ENCODE measurements around the gene SLC30A5.
A peak's percentile ranks its signal among the peaks of the same experiment; 100 is the strongest.
"Not testable (repeated sequence)": the region's sequence is repeated elsewhere in the genome, so short reads cannot be mapped to it uniquely, and the experiment has no call there.

SLC30A5 gene

DNA sequence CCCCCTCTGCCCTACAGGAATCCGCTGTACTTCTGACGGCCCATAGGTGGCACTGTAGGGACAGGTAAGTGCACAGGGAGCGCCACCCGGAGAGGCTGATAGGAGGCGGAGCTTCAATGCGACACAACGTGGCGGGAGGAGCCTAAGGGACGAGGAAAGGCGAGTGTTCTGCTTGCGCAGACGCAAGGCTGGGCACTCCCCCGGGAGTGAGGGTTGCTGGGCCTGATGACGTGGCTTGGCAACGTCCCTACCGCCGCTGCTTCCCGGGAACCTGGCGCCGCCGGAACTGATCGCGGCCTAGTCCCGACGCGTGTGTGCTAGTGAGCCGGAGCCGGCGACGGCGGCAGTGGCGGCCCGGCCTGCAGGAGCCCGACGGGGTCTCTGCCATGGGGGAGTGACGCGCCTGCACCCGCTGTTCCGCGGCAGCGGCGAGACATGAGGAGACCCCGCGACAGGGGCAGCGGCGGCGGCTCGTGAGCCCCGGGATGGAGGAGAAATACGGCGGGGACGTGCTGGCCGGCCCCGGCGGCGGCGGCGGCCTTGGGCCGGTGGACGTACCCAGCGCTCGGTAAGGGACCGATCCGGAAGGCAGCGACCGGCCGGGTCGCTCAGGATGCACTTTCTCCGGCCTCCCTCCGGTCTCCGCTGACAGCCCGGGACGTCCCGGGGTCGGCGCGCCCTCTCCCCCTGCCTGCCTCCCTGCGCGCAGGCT lies at the start of gene SLC30A5:
SLC30A5 (plus strand) TSS at position 244 of the 712 bp plus-strand sequence; CDS start at position 486, 242 bp downstream.
- FAIRE-seq, result peak; percentile 50
- DNase-seq (ENCODE audit: low spot score), result peak; percentile 96

DNA sequence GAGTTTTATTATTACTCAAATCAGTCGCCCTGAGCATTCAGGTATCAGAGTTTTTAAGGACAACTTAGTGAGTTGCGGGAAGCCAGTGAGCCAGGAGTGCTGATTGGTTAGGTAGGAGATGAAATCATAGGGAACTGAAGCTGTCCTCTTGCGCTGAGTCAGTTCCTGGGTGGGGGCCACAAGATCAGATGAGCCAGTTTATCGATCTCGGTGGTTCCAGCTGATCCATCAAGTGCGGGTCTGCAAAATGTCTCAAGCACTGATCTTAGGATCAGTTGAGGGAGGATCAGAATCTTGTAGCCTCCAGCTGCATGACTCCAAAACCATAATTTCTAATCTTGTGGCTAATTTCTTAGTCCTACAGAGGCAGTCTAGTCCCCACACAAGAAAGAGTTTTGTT lies 48.6 kb upstream of the SLC30A5 start:
- not testable (repeated sequence) for DNase-seq (ENCODE audit: low spot score); FAIRE-seq

DNA sequence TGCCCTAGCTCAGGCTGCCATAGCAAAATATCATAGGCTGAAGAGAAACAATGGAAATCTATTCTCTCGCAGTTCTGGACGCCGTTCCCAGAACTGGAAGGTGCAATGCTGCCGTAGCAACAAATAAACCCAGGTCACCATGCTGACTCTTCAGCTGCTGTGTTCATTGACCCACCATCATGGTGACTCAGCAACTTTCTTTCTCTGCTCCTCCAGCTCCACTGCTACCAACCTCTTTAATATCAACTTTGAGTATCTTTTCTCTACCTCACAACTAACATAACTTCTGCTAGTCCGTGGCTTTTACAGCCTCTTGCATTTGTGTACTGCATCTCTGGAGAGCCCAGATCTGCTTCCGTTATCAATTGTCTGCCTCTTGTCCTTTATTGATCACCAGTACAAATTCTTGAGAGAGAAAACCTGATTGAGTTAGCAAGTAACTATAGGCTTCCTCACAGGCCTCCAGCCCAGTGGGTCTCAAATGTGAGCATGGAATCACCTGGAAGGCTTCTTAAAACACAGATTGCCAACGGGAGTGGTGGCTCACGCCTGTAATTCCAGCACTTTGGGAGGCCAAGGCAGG lies 47.3 kb upstream of the SLC30A5 start:
- no peak for FAIRE-seq

GRCh38 chr5:69048230-69048629 lies 45.6 kb upstream of the SLC30A5 start:
- no peak for DNase-seq (ENCODE audit: low spot score)
- no peak for FAIRE-seq

More for the DNA sequence above, 47.3 kb upstream of the SLC30A5 start:
- DNase-seq (ENCODE audit: low spot score), result no peak

DNA sequence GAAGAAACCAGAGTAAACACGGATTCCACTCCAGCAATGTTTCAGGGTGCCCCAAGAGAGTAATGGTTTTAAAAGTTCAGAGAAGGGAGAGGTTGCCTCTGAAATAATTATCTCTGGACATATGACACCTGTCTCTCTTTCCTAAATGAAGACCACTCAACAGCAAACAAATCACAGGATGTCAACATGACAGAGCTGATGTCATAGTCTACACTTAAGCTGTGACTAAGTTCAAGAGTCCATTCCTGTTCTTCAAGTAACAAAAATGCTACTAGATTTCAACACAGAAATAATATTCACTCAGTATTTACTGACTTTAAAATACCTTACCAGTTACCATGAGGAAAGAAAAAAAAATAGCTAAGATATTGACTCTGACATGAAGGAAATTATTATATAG lies 44.7 kb upstream of the SLC30A5 start:
- FAIRE-seq, result no peak
- DNase-seq (ENCODE audit: low spot score), result no peak

DNA sequence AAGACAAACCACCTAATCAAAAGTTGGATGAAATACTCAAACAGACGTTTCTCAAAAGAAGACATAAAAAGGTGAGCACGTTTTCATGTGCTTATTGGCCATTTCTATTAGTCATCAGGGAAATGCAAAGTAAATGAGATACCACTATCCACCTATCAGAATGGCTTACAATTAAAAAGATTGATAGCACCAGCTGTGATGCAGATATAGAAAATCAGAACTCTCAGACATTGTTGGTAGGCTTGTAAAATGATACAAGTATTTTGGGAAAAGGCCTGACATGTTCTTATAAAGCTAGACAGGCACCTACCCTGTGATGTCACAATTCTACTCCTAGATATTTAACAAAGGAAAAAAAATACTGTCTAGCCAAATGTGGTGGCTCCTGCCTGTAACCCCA lies 44.0 kb upstream of the SLC30A5 start:
- DNase-seq (ENCODE audit: low spot score) (no peak), FAIRE-seq (no peak)

DNA sequence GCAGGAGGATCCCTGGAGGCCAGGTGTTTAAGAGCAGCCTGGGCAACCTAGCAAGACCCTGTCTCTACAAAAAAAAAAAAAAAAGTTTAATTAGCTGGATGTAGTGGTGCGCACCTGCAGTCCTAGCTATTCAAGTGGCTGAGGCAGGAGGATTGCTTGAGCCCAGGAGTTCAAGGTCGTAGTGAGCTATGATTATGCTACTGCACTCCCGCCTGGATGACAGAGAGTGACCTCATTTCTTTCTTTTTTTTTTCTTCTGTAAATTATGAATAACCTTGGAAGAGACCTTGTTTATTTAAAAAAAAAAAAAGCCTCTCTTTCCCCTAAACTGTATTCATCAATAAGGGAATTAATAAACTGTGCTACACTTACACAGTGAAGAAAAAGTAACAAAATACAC lies 43.6 kb upstream of the SLC30A5 start:
- FAIRE-seq (no peak), DNase-seq (ENCODE audit: low spot score) (no peak)

GRCh38 chr5:69052181-69052580 lies 41.6 kb upstream of the SLC30A5 start:
- FAIRE-seq (no peak), DNase-seq (ENCODE audit: low spot score) (no peak)

- FAIRE-seq (no peak), DNase-seq (ENCODE audit: low spot score) (no peak)
Measured at GRCh38 chr5:69074664-69075521, 18.9 kb upstream of the SLC30A5 start.

GRCh38 chr5:69075522-69076179 lies 18.2 kb upstream of the SLC30A5 start:
- FAIRE-seq (no peak), DNase-seq (ENCODE audit: low spot score) (no peak)

DNA sequence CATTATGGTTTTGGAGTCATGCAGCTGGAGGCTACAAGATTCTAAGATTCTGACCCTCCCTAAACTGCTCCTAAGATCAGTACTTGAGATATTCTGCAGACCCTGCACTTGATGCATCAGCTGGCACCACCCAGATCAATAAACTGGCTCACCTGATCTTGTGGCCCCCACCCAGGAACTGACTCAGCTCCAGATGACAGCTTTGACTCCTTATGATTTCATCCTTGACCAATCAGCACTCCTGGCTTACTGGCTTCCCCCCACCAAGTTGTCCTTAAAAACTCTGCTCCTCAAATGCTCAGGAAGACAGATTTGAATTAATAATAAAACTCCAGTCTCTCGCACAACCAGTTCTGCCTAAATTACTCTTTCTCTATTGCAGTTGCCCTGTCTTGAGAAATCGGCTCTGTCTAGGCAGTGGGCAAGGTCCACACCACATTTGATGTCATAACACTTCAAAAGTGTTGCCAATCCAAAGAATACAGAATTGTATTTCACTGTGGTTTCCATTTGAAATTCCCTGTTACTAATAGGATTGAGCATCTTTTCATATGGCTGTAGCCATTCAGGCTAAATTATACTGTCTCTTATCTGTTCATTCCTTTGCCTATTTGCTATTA lies 14.8 kb upstream of the SLC30A5 start:
- no peak for DNase-seq (ENCODE audit: low spot score)
- no peak for FAIRE-seq

GRCh38 chr5:69079556-69079955 lies 14.3 kb upstream of the SLC30A5 start:
- DNase-seq (ENCODE audit: low spot score) (no peak), FAIRE-seq (no peak)

- DNase-seq (ENCODE audit: low spot score) (no peak), FAIRE-seq (no peak)
Measured at GRCh38 chr5:69083412-69083811, 10.4 kb upstream of the SLC30A5 start.

DNA sequence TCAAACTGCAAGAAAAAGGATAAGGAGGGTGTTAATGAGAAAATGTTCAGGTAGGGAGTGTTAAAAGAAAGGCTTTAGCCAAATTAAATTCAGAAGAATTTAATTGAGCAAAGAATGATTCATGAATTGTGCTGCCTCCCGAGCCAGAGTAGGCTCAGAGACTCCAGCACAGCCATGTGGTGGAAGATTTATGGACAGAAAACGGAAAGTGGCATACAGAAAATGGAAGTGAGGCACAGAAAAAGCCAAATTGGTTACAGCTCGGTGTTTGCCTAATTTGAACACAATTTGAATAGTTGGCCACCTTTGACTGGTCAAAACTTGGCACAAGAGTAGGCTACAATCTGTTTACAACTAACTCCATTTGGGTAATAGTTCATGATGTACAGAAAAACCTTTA lies 9.6 kb upstream of the SLC30A5 start:
- DNase-seq (ENCODE audit: low spot score) (no peak), FAIRE-seq (no peak)

DNA sequence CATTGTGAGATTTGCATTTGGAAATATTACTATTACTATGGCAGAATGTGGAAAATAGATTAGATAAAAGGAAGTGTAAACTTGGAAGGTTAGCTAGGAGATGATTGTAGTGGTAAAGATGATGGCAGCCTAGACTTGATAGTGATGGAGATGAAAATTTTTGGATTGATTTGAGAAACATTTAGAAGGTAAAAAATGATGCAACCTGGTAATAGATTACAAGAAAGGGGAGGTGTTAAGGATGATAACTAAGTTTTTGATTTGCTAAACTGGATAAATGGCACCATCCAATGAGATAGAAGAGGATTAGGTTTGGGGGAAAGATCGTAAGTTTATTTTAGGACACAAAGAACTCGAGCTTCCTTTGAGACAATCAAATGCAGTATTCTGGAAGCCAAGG lies 8.9 kb upstream of the SLC30A5 start:
- no peak for DNase-seq (ENCODE audit: low spot score)
- FAIRE-seq, result no peak

DNA sequence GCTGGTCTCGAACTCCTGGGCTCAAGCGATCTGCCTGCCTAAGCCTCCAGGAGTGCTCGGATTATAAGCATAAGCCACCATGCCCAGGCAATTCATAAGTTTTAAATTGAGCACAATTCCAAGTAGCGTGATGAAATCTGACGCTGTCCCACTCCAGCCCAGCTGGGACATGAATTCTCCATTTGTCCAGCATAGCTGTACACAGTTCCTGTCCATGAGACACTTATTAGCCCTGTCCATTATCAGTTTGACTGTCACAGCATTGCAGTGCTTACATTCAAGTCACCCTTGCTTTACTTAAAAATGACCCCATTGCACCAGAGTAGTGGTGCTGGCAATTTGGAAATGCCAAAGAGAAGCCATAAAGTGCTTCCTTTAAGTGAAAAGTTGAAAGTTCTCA lies 7.6 kb upstream of the SLC30A5 start:
- FAIRE-seq, result no peak
- DNase-seq (ENCODE audit: low spot score), result no peak

- DNase-seq (ENCODE audit: low spot score); FAIRE-seq: not testable (repeated sequence)
Measured at GRCh38 chr5:69088006-69088405, 5.8 kb upstream of the SLC30A5 start.

GRCh38 chr5:69090158-69090557 lies 3.7 kb upstream of the SLC30A5 start:
- DNase-seq (ENCODE audit: low spot score), result no peak

DNA sequence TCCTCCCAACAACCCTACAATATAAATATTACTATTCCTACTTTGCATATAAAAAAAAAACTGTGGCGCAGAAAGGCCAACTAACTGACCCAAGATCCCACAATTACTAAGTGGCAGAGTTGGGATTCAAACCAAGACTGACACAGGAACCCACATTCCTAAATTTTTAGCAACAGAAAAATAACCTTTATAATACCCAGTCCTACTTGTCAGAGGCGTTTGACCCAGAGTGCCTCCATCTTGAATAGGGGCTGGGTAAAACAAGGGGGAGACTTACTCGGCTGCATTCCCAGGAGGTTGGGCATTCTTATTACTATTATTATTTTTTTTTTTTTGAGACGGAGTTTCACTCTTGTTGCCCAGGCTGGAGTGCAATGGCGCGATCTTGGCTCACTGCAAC lies 2.0 kb upstream of the SLC30A5 start:
- DNase-seq (ENCODE audit: low spot score), result no peak
- no peak for FAIRE-seq

More at GRCh38 chr5:69090158-69090557, 3.7 kb upstream of the SLC30A5 start:
- FAIRE-seq, result no peak

- FAIRE-seq, result no peak
- no peak for DNase-seq (ENCODE audit: low spot score)
Measured at GRCh38 chr5:69092969-69093368, 845 bp upstream of the SLC30A5 start.

DNA sequence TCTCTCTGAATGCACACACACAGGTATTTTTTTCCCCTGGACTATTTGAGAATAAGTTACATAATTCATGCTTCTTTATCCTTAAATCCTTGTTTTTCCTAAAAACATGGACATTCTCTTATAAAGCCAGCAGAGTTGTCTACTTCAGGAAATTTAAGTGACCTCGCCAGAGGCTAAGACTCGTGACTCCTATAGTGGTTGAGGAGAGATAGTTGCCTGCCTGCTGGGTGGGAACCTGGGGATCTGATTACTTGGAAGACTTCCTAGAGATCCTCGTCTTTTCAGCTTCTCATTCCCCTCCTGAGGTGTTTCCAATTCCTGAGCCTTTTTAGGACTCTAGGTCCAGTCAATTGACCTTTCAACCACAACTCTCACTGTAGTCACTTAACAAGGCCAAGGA lies 5.5 kb downstream of the SLC30A5 start:
- FAIRE-seq, result no peak
- DNase-seq (ENCODE audit: low spot score), result no peak
